ENCODE measurements around the gene SNTG2.
"Not testable (repeated sequence)": the region's sequence is repeated elsewhere in the genome, so short reads cannot be mapped to it uniquely, and the experiment has no call there.

Gene SNTG2

GRCh38 chr2:1375794-1376193 is 425.1 kb downstream of the SNTG2 start:
- DNase-seq (ENCODE audit: low read depth) = no peak

- DNase-seq (ENCODE audit: low read depth) = no peak
Measured at GRCh38 chr2:1377473-1377872, 426.8 kb downstream of the SNTG2 start.

GRCh38 chr2:1378456-1379150 is 428.0 kb downstream of the SNTG2 start:
- DNase-seq (ENCODE audit: low read depth) = no peak

- no peak for DNase-seq (ENCODE audit: low read depth)
Measured at GRCh38 chr2:1381644-1382043, 431.0 kb downstream of the SNTG2 start.

- not testable (repeated sequence) for DNase-seq (ENCODE audit: low read depth)
Measured at GRCh38 chr2:1387954-1388725, 437.5 kb downstream of the SNTG2 start.

- DNase-seq (ENCODE audit: low read depth) = not testable (repeated sequence)
Measured at GRCh38 chr2:1390118-1390517, 439.5 kb downstream of the SNTG2 start.

- no peak for DNase-seq (ENCODE audit: low read depth)
Measured at GRCh38 chr2:1393321-1393720, 442.7 kb downstream of the SNTG2 start.

GRCh38 chr2:1394709-1395408 is 444.2 kb downstream of the SNTG2 start:
- DNase-seq (ENCODE audit: low read depth) = no peak

GRCh38 chr2:1397350-1397749 is 446.7 kb downstream of the SNTG2 start:
- DNase-seq (ENCODE audit: low read depth) = no peak

GRCh38 chr2:1398191-1398590 is 447.5 kb downstream of the SNTG2 start:
- no peak for DNase-seq (ENCODE audit: low read depth)

GRCh38 chr2:1400943-1401735 is 450.5 kb downstream of the SNTG2 start:
- DNase-seq (ENCODE audit: low read depth) = no peak

GRCh38 chr2:1402064-1402463 is 451.4 kb downstream of the SNTG2 start:
- DNase-seq (ENCODE audit: low read depth) = no peak

- no peak for DNase-seq (ENCODE audit: low read depth)
Measured at GRCh38 chr2:1403565-1403964, 452.9 kb downstream of the SNTG2 start.

GRCh38 chr2:1405124-1405523 is 454.5 kb downstream of the SNTG2 start:
- DNase-seq (ENCODE audit: low read depth) = no peak

GRCh38 chr2:1405967-1406366 is 455.3 kb downstream of the SNTG2 start:
- DNase-seq (ENCODE audit: low read depth) = no peak

- DNase-seq (ENCODE audit: low read depth) = no peak
Measured at GRCh38 chr2:1406434-1406833, 455.8 kb downstream of the SNTG2 start.

- no peak for DNase-seq (ENCODE audit: low read depth)
Measured at GRCh38 chr2:1407950-1408675, 457.5 kb downstream of the SNTG2 start.

- DNase-seq (ENCODE audit: low read depth) = no peak
Measured at GRCh38 chr2:1413156-1413710, 462.6 kb downstream of the SNTG2 start, which contains the start of gene TPO. Gene TPO, plus strand, starts transcription at chr2:1413463. Its CDS starts 946 bp downstream, at chr2:1414409.

- no peak for DNase-seq (ENCODE audit: low read depth)
Measured at GRCh38 chr2:1414121-1414520, 463.5 kb downstream of the SNTG2 start.

- not testable (repeated sequence) for DNase-seq (ENCODE audit: low read depth)
Measured at GRCh38 chr2:1414901-1415300, 464.3 kb downstream of the SNTG2 start.

GRCh38 chr2:1415501-1415900 is 464.9 kb downstream of the SNTG2 start:
- DNase-seq (ENCODE audit: low read depth) = no peak

Measured in fibroblast of the conjunctiva (primary cell).